Mesothelial cell of epicardium (in vitro differentiated cells): Measurements from ENCODE around the gene SIX5. TPM values are rescaled to one million over a fixed set of nuclear protein-coding genes. Genes with fewer than 3 reads are reported as not detected.

ENCODE experiments used
- DNase-seq, 2 experiments: peaks; one replicate each; pipeline ENCODE4 v3.0.0; 2021; ENCODE audit warnings: low spot score in 2 of 2; ENCODE audit not compliant: unreplicated experiment in 2 of 2
- H3K27ac Mint-ChIP-seq: 2 replicates; pipeline ENCODE4 v1.8.0; 2021; ENCODE audit warnings: mixed read lengths
- H3K27me3 Mint-ChIP-seq: 2 replicates; pipeline ENCODE4 v1.8.0; 2021; ENCODE audit warnings: low read depth, mixed read lengths
- H3K36me3 Mint-ChIP-seq: 2 replicates; pipeline ENCODE4 v1.8.0; 2021; ENCODE audit warnings: mixed read lengths
- H3K4me1 Mint-ChIP-seq: 2 replicates; pipeline ENCODE4 v1.8.0; 2021; ENCODE audit warnings: mixed read lengths
- H3K4me3 Mint-ChIP-seq: 2 replicates; pipeline ENCODE4 v1.8.0; 2021; ENCODE audit warnings: mild to moderate bottlenecking, moderate library complexity, mixed read lengths
- H3K9me3 Mint-ChIP-seq: 2 replicates; pipeline ENCODE4 v1.8.0; 2021; ENCODE audit warnings: mixed read lengths
- CTCF ChIP-seq: fragments of 200-600 bp; sonication (generic); IDR thresholded peaks from one replicate; pipeline ENCODE4 v1.5.0; 2021; ENCODE audit warnings: antibody characterized with exemption; ENCODE audit not compliant: unreplicated experiment
- total RNA-seq: library from RNA; stranded (reverse); gene quantifications from 3 replicates; pipeline ENCODE4 v1.2.1, GENCODE V29; 2021

SIX5 gene
- total RNA-seq, 1 donor from 2014 or later, result 50.3 TPM

GRCh38 chr19:45766296-45766868 is 2.7 kb downstream of the SIX5 start:
- no peak for DNase-seq
- peaks cover 1% of the 10 kb centered on the region for H3K27me3 Mint-ChIP-seq
- H3K36me3 Mint-ChIP-seq, result peaks cover 2% of the 10 kb centered on the region
- no peaks in the 10 kb centered on the region for H3K9me3 Mint-ChIP-seq
- H3K4me3 Mint-ChIP-seq, result peak overlapping the region; percentile 54
- no peak overlapping the region for H3K27ac Mint-ChIP-seq
- no peak for TF ChIP-seq CTCF
- peaks cover 29% of the 10 kb centered on the region for H3K4me1 Mint-ChIP-seq

- no peak for TF ChIP-seq CTCF
- no peak for DNase-seq
- H3K4me1 Mint-ChIP-seq, result peaks cover 25% of the 10 kb centered on the region
- H3K27me3 Mint-ChIP-seq, result peaks cover 1% of the 10 kb centered on the region
- peaks cover 2% of the 10 kb centered on the region for H3K36me3 Mint-ChIP-seq
- H3K9me3 Mint-ChIP-seq, result no peaks in the 10 kb centered on the region
- H3K4me3 Mint-ChIP-seq, result peak overlapping the region; percentile 54
- peak overlapping the region; percentile 77 for H3K27ac Mint-ChIP-seq
These were observed 3.3 kb downstream of the SIX5 start for GRCh38 chr19:45765702-45766295.

GRCh38 chr19:45764945-45765701 is 3.9 kb downstream of the SIX5 start:
- TF ChIP-seq CTCF, result no peak
- Mint-ChIP-seq H3K4me3 (peak overlapping the region; percentile 53), H3K9me3 (no peaks in the 10 kb centered on the region), H3K27ac (peak overlapping the region; percentile 89), H3K27me3 (peaks cover 1% of the 10 kb centered on the region), H3K4me1 (peaks cover 25% of the 10 kb centered on the region), H3K36me3 (peaks cover 2% of the 10 kb centered on the region)
- DNase-seq, result no peak

GRCh38 chr19:45764475-45764874 is 4.6 kb downstream of the SIX5 start:
- peak overlapping the region; percentile 89 for H3K27ac Mint-ChIP-seq

GRCh38 chr19:45763691-45764294 is 5.3 kb downstream of the SIX5 start:
- Mint-ChIP-seq H3K4me1 (peaks cover 25% of the 10 kb centered on the region), H3K27me3 (peaks cover 1% of the 10 kb centered on the region), H3K4me3 (no peak overlapping the region), H3K9me3 (no peaks in the 10 kb centered on the region), H3K36me3 (peaks cover 2% of the 10 kb centered on the region), H3K27ac (no peak overlapping the region)
- TF ChIP-seq CTCF, result no peak
- DNase-seq, result no peak

More at GRCh38 chr19:45764475-45764874, 4.6 kb downstream of the SIX5 start:
- no peak for DNase-seq
- peaks cover 25% of the 10 kb centered on the region for H3K4me1 Mint-ChIP-seq
- H3K27me3 Mint-ChIP-seq, result peaks cover 1% of the 10 kb centered on the region
- no peaks in the 10 kb centered on the region for H3K9me3 Mint-ChIP-seq
- H3K4me3 Mint-ChIP-seq, result peak overlapping the region; percentile 53
- H3K36me3 Mint-ChIP-seq, result peaks cover 2% of the 10 kb centered on the region
- TF ChIP-seq CTCF, result no peak
